ENCODE results near the gene RALGAPA2.

Gene RALGAPA2

DNA sequence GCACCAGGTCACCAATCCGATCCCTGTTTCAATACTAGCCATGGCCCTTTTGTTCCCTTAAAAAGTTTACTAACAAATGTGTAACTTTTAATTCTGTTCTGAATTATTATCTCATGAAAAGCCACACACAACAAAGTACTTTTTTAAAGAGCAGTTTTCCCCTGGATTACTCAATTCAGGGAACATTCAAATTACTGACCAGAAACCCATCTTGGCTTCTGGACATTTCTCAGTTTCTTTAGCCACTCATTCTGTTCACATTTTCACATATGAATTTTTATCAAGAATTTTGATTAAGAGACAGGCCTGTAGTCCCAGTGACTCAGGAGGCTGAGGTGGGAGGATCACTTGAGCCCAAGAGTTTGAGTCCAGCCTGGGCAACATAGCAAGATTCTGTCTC, 297.1 kb downstream of the RALGAPA2 start:
- Histone ChIP-seq H3K9me3 (ENCODE audit: insufficient read depth, low read depth, low read length) (no peaks in the 10 kb centered on the region), H3K4me1 (ENCODE audit: insufficient read depth, low read length, poor library complexity, severe bottlenecking) (peaks cover 3% of the 10 kb centered on the region), H4K20me1 (ENCODE audit: insufficient read depth, low read length, poor library complexity, severe bottlenecking) (no peaks in the 10 kb centered on the region), H3K79me2 (ENCODE audit: insufficient read depth, low read length) (no peaks in the 10 kb centered on the region), H3K9me2 (replicated peaks; ENCODE audit: low read depth, low read length) (no peaks in the 10 kb centered on the region), H2AFZ (ENCODE audit: low read length) (no peak overlapping the region), H3K36me3 (ENCODE audit: insufficient read depth, low read length) (no peaks in the 10 kb centered on the region), H3K9ac (ENCODE audit: low read depth, low read length, poor library complexity, severe bottlenecking) (no peak overlapping the region), H3K27me3 (ENCODE audit: insufficient read depth, low read length, poor library complexity, severe bottlenecking) (no peaks in the 10 kb centered on the region), H3F3A (ENCODE audit: low read depth) (no peaks in the 10 kb centered on the region), H3K4me3 (ENCODE audit: low read length, poor library complexity, severe bottlenecking) (no peak overlapping the region), H3K4me2 (ENCODE audit: low read depth, low read length, poor library complexity, severe bottlenecking) (no peak overlapping the region)
- TF ChIP-seq, protein P1, sequence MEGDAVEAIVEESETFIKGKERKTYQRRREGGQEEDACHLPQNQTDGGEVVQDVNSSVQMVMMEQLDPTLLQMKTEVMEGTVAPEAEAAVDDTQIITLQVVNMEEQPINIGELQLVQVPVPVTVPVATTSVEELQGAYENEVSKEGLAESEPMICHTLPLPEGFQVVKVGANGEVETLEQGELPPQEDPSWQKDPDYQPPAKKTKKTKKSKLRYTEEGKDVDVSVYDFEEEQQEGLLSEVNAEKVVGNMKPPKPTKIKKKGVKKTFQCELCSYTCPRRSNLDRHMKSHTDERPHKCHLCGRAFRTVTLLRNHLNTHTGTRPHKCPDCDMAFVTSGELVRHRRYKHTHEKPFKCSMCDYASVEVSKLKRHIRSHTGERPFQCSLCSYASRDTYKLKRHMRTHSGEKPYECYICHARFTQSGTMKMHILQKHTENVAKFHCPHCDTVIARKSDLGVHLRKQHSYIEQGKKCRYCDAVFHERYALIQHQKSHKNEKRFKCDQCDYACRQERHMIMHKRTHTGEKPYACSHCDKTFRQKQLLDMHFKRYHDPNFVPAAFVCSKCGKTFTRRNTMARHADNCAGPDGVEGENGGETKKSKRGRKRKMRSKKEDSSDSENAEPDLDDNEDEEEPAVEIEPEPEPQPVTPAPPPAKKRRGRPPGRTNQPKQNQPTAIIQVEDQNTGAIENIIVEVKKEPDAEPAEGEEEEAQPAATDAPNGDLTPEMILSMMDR (conservative IDR thresholded peaks at IDR 0.05; ENCODE audit: low read length): no peak
- no peak for TF ChIP-seq EZH2phosphoT487 (IDR thresholded peaks at IDR 0.05; ENCODE audit: borderline replicate concordance)

DNA sequence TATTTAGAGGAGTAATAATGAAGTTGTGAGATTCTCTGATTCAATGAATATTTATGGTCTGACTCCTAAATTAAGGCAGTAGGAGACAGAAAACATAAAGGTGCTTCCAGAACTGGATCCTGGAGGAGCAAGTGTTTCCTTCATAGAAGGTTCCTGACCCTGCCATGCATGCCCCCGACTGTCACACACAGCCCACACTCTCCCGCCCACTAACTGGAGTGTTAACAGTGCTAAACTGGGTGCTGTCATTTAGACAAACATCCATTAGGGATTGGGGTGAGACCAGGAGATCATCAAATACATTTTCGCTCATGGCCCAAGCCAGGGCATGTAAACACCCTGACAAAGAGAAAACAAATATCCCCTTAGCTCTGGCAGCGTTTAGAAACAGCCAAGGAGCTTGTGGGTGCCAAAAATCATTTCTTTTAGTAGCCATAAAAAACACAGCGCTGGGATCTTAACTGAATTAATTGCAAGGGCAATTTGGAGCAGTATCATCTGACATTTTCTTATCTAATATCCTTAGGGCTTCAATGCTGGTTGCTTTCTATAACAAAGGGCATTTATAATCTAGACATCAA, 297.7 kb downstream of the RALGAPA2 start:
- no peaks in the 10 kb centered on the region for H3K9me2 ChIP-seq (replicated peaks; ENCODE audit: low read depth, low read length)
- no peak for TF ChIP-seq EZH2phosphoT487 (IDR thresholded peaks at IDR 0.05; ENCODE audit: borderline replicate concordance)
- TF ChIP-seq, protein P1 (conservative IDR thresholded peaks at IDR 0.05; ENCODE audit: low read length): no peak
- no peak overlapping the region for H3K4me3 ChIP-seq (ENCODE audit: low read length, poor library complexity, severe bottlenecking)
- no peak overlapping the region for H2AFZ ChIP-seq (ENCODE audit: low read length)
- H3K79me2 ChIP-seq (ENCODE audit: insufficient read depth, low read length): no peaks in the 10 kb centered on the region
- H3K36me3 ChIP-seq (ENCODE audit: insufficient read depth, low read length): no peaks in the 10 kb centered on the region
- no peaks in the 10 kb centered on the region for H4K20me1 ChIP-seq (ENCODE audit: insufficient read depth, low read length, poor library complexity, severe bottlenecking)
- no peaks in the 10 kb centered on the region for H3K27me3 ChIP-seq (ENCODE audit: insufficient read depth, low read length, poor library complexity, severe bottlenecking)
- no peak overlapping the region for H3K4me2 ChIP-seq (ENCODE audit: low read depth, low read length, poor library complexity, severe bottlenecking)
- no peak overlapping the region for H3K9ac ChIP-seq (ENCODE audit: low read depth, low read length, poor library complexity, severe bottlenecking)
- no peaks in the 10 kb centered on the region for H3F3A ChIP-seq (ENCODE audit: low read depth)
- H3K4me1 ChIP-seq (ENCODE audit: insufficient read depth, low read length, poor library complexity, severe bottlenecking): peaks cover 3% of the 10 kb centered on the region
- H3K9me3 ChIP-seq (ENCODE audit: insufficient read depth, low read depth, low read length): no peaks in the 10 kb centered on the region

DNA sequence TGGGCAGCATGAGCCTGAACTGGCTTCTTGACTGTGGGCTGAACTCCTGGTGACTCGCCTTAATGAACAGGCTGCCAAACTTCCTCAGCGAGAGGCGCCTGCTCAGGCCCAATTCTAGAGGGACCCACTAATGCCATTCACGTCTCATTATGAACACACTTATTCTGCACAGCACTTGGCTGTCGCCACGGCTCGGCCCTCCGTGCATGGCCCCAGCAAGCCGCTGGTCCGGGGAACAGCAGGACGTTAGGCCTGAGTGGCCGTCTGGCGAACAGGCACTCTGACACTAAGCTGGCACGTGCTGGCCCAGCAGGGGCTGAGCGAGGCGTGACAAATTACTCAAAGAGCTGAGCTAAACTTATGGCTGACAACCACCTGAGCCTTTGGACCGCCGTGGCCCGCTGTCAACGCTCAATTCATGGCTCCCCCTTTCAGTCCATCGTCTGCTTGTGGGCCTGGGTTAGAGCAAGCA, 298.6 kb downstream of the RALGAPA2 start:
- Histone ChIP-seq H3K9me3 (ENCODE audit: insufficient read depth, low read depth, low read length) (no peaks in the 10 kb centered on the region), H3K9me2 (replicated peaks; ENCODE audit: low read depth, low read length) (no peaks in the 10 kb centered on the region), H3K4me1 (ENCODE audit: insufficient read depth, low read length, poor library complexity, severe bottlenecking) (peaks cover 3% of the 10 kb centered on the region), H4K20me1 (ENCODE audit: insufficient read depth, low read length, poor library complexity, severe bottlenecking) (no peaks in the 10 kb centered on the region), H3K4me2 (ENCODE audit: low read depth, low read length, poor library complexity, severe bottlenecking) (no peak overlapping the region), H2AFZ (ENCODE audit: low read length) (no peak overlapping the region), H3K79me2 (ENCODE audit: insufficient read depth, low read length) (no peaks in the 10 kb centered on the region), H3K9ac (ENCODE audit: low read depth, low read length, poor library complexity, severe bottlenecking) (no peak overlapping the region), H3K4me3 (ENCODE audit: low read length, poor library complexity, severe bottlenecking) (no peak overlapping the region), H3K36me3 (ENCODE audit: insufficient read depth, low read length) (no peaks in the 10 kb centered on the region), H3F3A (ENCODE audit: low read depth) (no peaks in the 10 kb centered on the region), H3K27me3 (ENCODE audit: insufficient read depth, low read length, poor library complexity, severe bottlenecking) (no peaks in the 10 kb centered on the region)
- TF ChIP-seq EZH2phosphoT487 (IDR thresholded peaks at IDR 0.05; ENCODE audit: borderline replicate concordance): no peak
- TF ChIP-seq, protein P1 (conservative IDR thresholded peaks at IDR 0.05; ENCODE audit: low read length): no peak
